Measurements from ENCODE around the gene ASAP2.

ASAP2 gene

DNA sequence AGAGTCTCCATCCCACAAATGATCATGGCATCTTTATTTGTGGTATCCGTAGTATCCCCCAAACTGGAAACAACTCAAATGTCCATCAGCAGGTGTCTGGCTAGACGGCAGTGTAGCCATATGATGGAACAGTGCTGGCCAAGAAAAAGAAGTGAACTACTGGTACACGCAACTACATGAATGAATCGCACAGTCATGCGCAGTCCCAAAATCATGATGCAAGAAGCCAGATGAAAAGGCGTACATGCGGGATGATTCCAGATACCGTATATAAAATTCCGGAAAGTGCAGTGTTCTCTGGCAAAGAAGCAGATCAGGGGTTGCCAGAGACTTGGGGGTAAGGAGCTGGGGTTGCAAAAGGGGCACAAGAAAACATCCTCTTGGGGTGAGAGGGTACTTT lies 102.5 kb downstream of the ASAP2 start:
- H3K4me1 ChIP-seq (ENCODE audit: insufficient read depth, low read length) = 0 out of 2 replicates have a peak, but pooled peaks cover 6% of the 10 kb centered on the region
- no peak overlapping the region for H3K27ac ChIP-seq (ENCODE audit: low read length)
- no peaks in the 10 kb centered on the region for H3K27me3 ChIP-seq (ENCODE audit: insufficient read depth, low read length)
- H3K4me3 ChIP-seq (ENCODE audit: low read length) = no peak overlapping the region
- H3K36me3 ChIP-seq (ENCODE audit: insufficient read depth, low read depth, low read length) = no peaks in the 10 kb centered on the region
- no peaks in the 10 kb centered on the region for H3K9me3 ChIP-seq (ENCODE audit: insufficient read depth, low read depth, low read length)
- no peak overlapping the region for H3K9ac ChIP-seq (ENCODE audit: low read depth, low read length)

DNA sequence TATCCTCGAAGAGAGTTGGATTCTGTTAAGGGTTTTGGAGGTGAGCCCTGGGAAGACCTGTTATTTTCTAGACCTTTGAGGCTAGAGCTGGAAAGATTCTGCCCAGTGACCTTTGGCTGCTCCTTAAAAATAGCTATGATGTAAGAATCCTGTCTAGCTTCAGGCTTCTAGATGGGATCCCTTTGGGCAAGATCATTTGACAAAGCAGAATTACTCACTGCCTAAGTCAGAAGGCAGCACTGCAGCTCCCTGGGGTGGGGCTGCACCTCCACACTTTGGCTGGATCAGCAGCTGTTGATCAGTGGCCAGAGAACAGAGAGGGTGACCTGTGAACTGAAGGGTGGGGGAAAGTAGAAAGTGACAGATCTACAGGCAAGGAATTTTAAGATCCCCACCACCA lies 103.8 kb downstream of the ASAP2 start:
- H3K4me3 ChIP-seq (ENCODE audit: low read length) = no peak overlapping the region
- H3K9me3 ChIP-seq (ENCODE audit: insufficient read depth, low read depth, low read length) = no peaks in the 10 kb centered on the region
- H3K27me3 ChIP-seq (ENCODE audit: insufficient read depth, low read length) = no peaks in the 10 kb centered on the region
- no peaks in the 10 kb centered on the region for H3K36me3 ChIP-seq (ENCODE audit: insufficient read depth, low read depth, low read length)
- H3K4me1 ChIP-seq (ENCODE audit: insufficient read depth, low read length) = 0 out of 2 replicates have a peak, but pooled peaks cover 6% of the 10 kb centered on the region
- H3K27ac ChIP-seq (ENCODE audit: low read length) = no peak overlapping the region
- no peak overlapping the region for H3K9ac ChIP-seq (ENCODE audit: low read depth, low read length)

DNA sequence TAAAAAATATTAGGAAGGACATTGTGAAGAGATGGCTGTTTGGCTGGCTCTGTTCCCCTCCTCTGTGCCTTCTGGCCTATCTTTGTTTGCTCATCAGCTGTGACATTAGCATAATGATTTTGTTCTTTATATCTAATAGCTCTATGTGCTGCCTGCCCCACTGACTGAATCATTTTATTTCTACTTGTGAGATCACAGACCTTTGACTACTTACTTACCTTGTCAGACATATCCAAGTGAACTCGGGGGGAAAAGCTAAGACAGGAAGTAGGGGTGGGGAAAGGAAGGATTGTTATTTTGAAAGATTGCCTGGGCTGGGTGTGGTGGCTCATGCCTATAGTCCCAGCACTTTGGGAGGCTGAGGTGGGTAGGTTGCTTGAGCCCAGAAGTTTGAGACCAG lies 104.2 kb downstream of the ASAP2 start:
- no peak overlapping the region for H3K4me3 ChIP-seq (ENCODE audit: low read length)
- no peaks in the 10 kb centered on the region for H3K36me3 ChIP-seq (ENCODE audit: insufficient read depth, low read depth, low read length)
- H3K27ac ChIP-seq (ENCODE audit: low read length) = no peak overlapping the region
- H3K4me1 ChIP-seq (ENCODE audit: insufficient read depth, low read length) = 0 out of 2 replicates have a peak, but pooled peaks cover 6% of the 10 kb centered on the region
- H3K27me3 ChIP-seq (ENCODE audit: insufficient read depth, low read length) = no peaks in the 10 kb centered on the region
- H3K9ac ChIP-seq (ENCODE audit: low read depth, low read length) = no peak overlapping the region
- H3K9me3 ChIP-seq (ENCODE audit: insufficient read depth, low read depth, low read length) = no peaks in the 10 kb centered on the region

DNA sequence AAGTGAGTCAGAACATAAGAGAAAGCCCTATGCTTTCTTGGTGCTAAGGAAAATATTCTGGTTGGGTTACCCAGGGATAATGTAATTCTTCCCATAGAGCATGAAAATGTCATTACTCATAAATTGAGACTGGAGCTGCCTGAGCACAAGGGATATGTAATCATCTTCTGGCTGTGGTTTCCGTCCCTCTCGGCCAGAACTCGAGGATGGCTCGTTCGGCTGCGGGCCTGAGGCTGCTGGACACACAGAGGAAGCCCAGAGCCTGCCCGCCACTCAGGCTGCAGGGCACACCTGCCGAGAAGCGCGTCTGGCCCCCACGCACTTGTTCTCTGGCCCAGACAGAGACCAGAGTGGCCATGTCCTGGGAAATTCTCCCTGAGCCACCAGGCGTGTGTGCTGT lies 104.9 kb downstream of the ASAP2 start:
- Histone ChIP-seq H3K36me3 (ENCODE audit: insufficient read depth, low read depth, low read length) (no peaks in the 10 kb centered on the region), H3K27ac (ENCODE audit: low read length) (no peak overlapping the region), H3K9ac (ENCODE audit: low read depth, low read length) (no peak overlapping the region), H3K9me3 (ENCODE audit: insufficient read depth, low read depth, low read length) (no peaks in the 10 kb centered on the region), H3K4me1 (ENCODE audit: insufficient read depth, low read length) (0 out of 2 replicates have a peak, but pooled peaks cover 6% of the 10 kb centered on the region), H3K27me3 (ENCODE audit: insufficient read depth, low read length) (no peaks in the 10 kb centered on the region), H3K4me3 (ENCODE audit: low read length) (no peak overlapping the region)

DNA sequence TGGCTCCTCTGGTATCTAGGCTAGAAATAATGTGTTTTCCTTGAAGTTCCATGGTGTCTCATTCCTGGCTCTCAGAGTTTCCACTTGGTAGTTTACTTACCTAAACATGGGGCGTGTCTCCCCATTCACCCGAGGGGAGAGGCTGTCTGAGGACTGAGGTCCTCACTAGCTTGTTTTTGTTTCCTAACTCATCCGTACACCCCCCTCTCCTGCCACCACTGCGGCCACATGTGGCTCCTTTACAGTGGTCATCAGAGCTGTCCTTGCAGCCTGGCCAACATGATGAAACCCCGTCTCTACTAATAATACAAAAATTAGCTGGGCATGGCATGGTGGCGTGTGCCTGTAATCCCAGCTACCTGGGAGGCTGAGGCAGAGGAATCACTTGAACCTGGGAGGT lies 106.0 kb downstream of the ASAP2 start:
- Histone ChIP-seq H3K4me1 (ENCODE audit: insufficient read depth, low read length) (0 out of 2 replicates have a peak, but pooled peaks cover 6% of the 10 kb centered on the region), H3K9ac (ENCODE audit: low read depth, low read length) (no peak overlapping the region), H3K4me3 (ENCODE audit: low read length) (no peak overlapping the region), H3K36me3 (ENCODE audit: insufficient read depth, low read depth, low read length) (no peaks in the 10 kb centered on the region), H3K9me3 (ENCODE audit: insufficient read depth, low read depth, low read length) (no peaks in the 10 kb centered on the region), H3K27me3 (ENCODE audit: insufficient read depth, low read length) (no peaks in the 10 kb centered on the region), H3K27ac (ENCODE audit: low read length) (no peak overlapping the region)

DNA sequence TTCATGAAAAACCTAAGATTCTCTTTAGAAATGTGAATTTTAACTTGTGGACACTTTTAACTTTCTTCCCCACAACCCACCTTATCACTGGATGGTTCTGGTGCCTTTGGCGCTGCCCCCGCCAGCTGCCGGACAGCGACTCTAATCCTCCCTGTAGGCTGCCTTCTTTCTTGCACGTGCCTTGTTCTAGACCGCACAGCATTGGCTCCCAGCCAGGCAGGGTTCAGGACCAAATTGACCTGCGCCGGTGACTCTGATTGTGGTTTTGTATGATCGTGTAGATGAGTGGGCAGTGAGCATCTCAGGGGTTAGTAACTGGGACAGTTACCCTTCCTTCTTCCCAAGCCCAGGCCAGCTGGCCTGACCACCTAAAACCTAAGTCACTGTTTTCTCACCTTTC lies 106.8 kb downstream of the ASAP2 start:
- Histone ChIP-seq H3K9me3 (ENCODE audit: insufficient read depth, low read depth, low read length) (no peaks in the 10 kb centered on the region), H3K27ac (ENCODE audit: low read length) (no peak overlapping the region), H3K36me3 (ENCODE audit: insufficient read depth, low read depth, low read length) (no peaks in the 10 kb centered on the region)

DNA sequence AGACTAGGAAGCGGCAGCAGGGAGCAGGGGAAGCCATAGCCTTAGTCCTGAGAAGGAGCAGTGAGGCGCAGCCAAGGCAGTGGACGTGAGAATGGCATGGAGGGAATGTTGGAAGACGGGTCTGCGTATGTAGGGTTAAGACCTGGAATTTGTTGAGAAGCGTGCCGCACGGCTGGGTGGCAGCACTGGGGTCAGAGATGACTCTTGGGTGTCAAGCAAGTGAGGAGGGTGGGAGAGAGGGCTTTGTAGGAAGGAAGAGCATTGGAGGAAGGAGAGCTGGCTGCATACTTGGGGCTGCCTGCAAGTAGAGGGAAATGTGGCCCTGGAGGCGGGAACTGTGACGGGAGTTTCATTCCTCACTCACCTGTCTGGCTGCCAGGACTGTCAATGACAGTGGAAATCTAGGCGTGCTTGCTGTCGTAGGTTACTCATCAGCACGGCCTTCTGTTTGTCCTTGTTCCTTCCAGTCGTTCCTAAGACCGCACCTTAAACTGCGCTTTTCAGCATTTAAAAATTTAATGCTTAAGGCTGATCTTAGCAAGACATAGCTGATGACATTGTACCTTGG lies 108.8 kb downstream of the ASAP2 start:
- no peaks in the 10 kb centered on the region for H3K27me3 ChIP-seq (ENCODE audit: insufficient read depth, low read length)

More for the DNA sequence above, 106.8 kb downstream of the ASAP2 start:
- H3K27me3 ChIP-seq (ENCODE audit: insufficient read depth, low read length) = no peaks in the 10 kb centered on the region
- 0 out of 2 replicates have a peak, but pooled peaks cover 6% of the 10 kb centered on the region for H3K4me1 ChIP-seq (ENCODE audit: insufficient read depth, low read length)
- H3K9ac ChIP-seq (ENCODE audit: low read depth, low read length) = no peak overlapping the region
- H3K4me3 ChIP-seq (ENCODE audit: low read length) = no peak overlapping the region

DNA sequence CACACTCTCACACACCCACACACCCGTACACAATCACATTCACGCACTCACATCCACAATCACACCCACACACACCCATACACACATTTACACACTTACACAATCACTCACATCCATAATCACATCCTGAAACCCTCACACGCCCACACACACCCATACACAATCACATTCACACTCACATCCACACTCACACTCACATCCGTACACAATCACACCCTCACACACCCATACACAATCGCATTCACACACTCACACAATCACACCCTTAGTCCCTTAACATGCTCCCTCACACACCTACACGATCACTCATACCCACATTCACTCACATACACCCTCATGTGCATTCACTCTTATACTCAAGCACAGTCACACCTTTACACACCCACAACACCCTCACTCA lies 110.9 kb downstream of the ASAP2 start:
- Histone ChIP-seq H3K27me3 (ENCODE audit: insufficient read depth, low read length) (no peaks in the 10 kb centered on the region), H3K4me1 (ENCODE audit: insufficient read depth, low read length) (no peaks in the 10 kb centered on the region), H3K9ac (ENCODE audit: low read depth, low read length) (no peak overlapping the region), H3K36me3 (ENCODE audit: insufficient read depth, low read depth, low read length) (no peaks in the 10 kb centered on the region; the same call in 1 of the 2 replicates), H3K4me3 (ENCODE audit: low read length) (no peak overlapping the region), H3K9me3 (ENCODE audit: insufficient read depth, low read depth, low read length) (no peaks in the 10 kb centered on the region), H3K27ac (ENCODE audit: low read length) (no peak overlapping the region)

More for the DNA sequence above, 108.8 kb downstream of the ASAP2 start:
- Histone ChIP-seq H3K9ac (ENCODE audit: low read depth, low read length) (no peak overlapping the region), H3K4me1 (ENCODE audit: insufficient read depth, low read length) (0 out of 2 replicates have a peak, but pooled peaks cover 6% of the 10 kb centered on the region), H3K36me3 (ENCODE audit: insufficient read depth, low read depth, low read length) (no peaks in the 10 kb centered on the region), H3K27ac (ENCODE audit: low read length) (no peak overlapping the region), H3K9me3 (ENCODE audit: insufficient read depth, low read depth, low read length) (no peaks in the 10 kb centered on the region), H3K4me3 (ENCODE audit: low read length) (no peak overlapping the region)

DNA sequence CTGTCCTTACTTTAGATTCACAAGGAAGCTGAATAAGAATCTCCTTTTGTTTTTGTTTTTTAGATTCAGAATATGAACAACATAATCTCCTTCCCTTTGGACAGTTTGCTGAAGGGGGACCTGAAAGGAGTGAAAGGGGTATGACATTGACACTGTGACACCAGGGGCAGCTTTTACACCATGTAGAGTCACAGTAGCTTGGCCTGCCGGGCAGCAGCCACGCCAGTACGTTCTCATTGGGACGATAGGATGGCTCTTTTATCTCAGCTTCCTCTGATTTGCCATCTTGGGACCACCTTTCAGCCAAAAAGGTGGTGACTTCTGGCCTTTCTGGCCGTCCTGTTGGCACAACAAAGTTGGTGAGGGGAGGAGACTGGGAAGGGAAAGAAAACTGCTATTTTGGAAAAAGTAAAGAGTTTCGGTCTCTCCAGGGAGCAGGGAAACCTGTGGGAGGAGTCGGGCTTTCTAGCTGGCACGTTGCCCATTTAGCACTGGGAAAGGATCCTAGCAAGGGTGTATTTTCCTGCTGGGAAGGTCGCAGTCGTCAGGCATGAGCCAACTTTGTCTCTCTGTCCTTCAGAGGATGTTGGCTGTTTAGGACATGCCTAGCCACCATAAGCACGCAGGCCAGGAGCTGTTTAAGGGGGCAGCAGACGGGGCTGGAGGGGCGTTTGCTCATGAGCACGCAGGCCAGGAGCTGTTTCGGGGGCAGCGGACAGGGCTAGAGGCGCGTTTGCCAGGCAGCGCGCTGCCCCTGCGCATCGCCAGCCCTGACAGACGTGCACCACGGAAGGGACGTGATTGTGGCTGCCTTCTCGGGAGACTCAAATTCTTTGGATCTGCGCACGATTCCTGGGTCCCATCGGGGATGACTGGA lies 112.1 kb downstream of the ASAP2 start:
- Histone ChIP-seq H3K9ac (ENCODE audit: low read depth, low read length) (no peak overlapping the region), H3K4me3 (ENCODE audit: low read length) (no peak overlapping the region), H3K9me3 (ENCODE audit: insufficient read depth, low read depth, low read length) (no peaks in the 10 kb centered on the region), H3K27ac (ENCODE audit: low read length) (no peak overlapping the region), H3K36me3 (ENCODE audit: insufficient read depth, low read depth, low read length) (peaks cover 5% of the 10 kb centered on the region; the same call in 1 of the 2 replicates), H3K27me3 (ENCODE audit: insufficient read depth, low read length) (no peaks in the 10 kb centered on the region), H3K4me1 (ENCODE audit: insufficient read depth, low read length) (no peaks in the 10 kb centered on the region)

DNA sequence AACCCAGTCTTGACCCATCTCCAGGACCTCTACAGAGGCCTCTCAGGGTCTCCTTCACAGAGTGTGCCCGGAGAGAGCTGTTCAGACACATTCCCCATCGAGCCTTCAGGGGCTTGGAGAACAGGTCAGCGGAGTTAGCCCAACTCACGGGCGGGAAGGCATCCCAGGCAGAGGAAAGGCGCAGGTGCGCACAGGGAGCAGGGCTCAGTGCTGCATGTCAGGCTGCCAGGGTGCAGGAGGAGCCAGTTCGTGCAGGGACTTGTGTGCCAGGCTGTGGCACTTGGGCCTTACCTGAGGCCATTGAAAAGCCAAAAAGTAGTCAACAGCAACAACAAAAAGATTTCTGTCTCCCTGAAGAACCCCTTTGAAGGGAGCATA lies 112.7 kb downstream of the ASAP2 start:
- no peak overlapping the region for H3K9ac ChIP-seq (ENCODE audit: low read depth, low read length)

DNA sequence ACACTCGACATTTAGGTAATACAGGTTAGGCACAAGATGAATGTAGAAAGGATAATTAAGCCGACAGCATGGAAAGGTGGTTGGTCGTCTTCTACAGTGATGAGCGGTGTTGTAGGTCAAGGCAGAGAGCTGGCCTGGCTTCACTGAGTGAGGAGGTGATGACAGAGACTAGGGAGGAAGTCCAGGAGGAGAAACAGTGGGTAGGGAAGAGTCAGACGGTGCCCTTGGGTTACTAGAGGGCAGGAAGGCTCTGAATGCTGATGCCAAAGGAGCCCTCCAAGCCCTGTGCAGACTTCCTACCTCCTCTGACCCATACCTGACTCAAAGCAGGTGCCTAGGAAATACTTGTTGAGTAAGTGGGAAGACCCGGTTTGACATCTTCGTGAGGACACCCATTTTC lies 116.0 kb downstream of the ASAP2 start:
- no peak overlapping the region for H3K9ac ChIP-seq (ENCODE audit: low read depth, low read length)
- no peaks in the 10 kb centered on the region for H3K9me3 ChIP-seq (ENCODE audit: insufficient read depth, low read depth, low read length)
- peaks cover 19% of the 10 kb centered on the region; the same call in 1 of the 2 replicates for H3K36me3 ChIP-seq (ENCODE audit: insufficient read depth, low read depth, low read length)
- H3K27me3 ChIP-seq (ENCODE audit: insufficient read depth, low read length) = no peaks in the 10 kb centered on the region
- no peak overlapping the region for H3K4me3 ChIP-seq (ENCODE audit: low read length)
- peaks cover 4% of the 10 kb centered on the region; the same call in 1 of the 2 replicates for H3K4me1 ChIP-seq (ENCODE audit: insufficient read depth, low read length)
- H3K27ac ChIP-seq (ENCODE audit: low read length) = no peak overlapping the region

More for the DNA sequence above, 112.7 kb downstream of the ASAP2 start:
- Histone ChIP-seq H3K4me3 (ENCODE audit: low read length) (no peak overlapping the region), H3K9me3 (ENCODE audit: insufficient read depth, low read depth, low read length) (no peaks in the 10 kb centered on the region), H3K27ac (ENCODE audit: low read length) (no peak overlapping the region), H3K36me3 (ENCODE audit: insufficient read depth, low read depth, low read length) (peaks cover 11% of the 10 kb centered on the region; the same call in 1 of the 2 replicates), H3K27me3 (ENCODE audit: insufficient read depth, low read length) (no peaks in the 10 kb centered on the region), H3K4me1 (ENCODE audit: insufficient read depth, low read length) (no peaks in the 10 kb centered on the region)

DNA sequence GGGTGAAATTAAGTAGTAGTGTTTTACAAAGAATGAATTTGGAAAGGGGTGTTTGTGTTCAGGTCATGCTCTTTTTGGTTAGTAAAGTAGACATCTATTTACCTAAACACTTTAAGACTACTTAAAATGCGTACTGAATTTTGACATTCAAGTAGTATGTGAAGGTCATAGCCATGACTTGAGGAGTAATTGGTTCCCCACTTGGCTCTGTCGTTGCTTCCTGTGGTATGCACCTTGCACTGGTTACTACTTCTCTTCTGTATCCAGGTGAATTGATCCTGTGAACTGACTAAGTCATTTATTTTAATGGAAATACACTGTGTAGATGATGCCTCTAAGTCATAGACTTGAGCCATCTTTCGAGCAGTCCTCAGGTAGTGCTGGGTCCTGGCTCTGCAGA lies 118.8 kb downstream of the ASAP2 start:
- Histone ChIP-seq H3K9me3 (ENCODE audit: insufficient read depth, low read depth, low read length) (no peaks in the 10 kb centered on the region), H3K9ac (ENCODE audit: low read depth, low read length) (no peak overlapping the region), H3K36me3 (ENCODE audit: insufficient read depth, low read depth, low read length) (peaks cover 37% of the 10 kb centered on the region), H3K27me3 (ENCODE audit: insufficient read depth, low read length) (no peaks in the 10 kb centered on the region), H3K27ac (ENCODE audit: low read length) (no peak overlapping the region), H3K4me3 (ENCODE audit: low read length) (no peak overlapping the region), H3K4me1 (ENCODE audit: insufficient read depth, low read length) (peaks cover 4% of the 10 kb centered on the region; the same call in 1 of the 2 replicates)
